ENCODE measurements around the gene ABCA3. TPM values are rescaled to one million over a fixed set of nuclear protein-coding genes. Genes with fewer than 3 reads are reported as not detected.

ABCA3 gene
- total and polyA plus RNA-seq, 12 donors, result 3.3 to 30.8 (median 21.6) TPM

DNA sequence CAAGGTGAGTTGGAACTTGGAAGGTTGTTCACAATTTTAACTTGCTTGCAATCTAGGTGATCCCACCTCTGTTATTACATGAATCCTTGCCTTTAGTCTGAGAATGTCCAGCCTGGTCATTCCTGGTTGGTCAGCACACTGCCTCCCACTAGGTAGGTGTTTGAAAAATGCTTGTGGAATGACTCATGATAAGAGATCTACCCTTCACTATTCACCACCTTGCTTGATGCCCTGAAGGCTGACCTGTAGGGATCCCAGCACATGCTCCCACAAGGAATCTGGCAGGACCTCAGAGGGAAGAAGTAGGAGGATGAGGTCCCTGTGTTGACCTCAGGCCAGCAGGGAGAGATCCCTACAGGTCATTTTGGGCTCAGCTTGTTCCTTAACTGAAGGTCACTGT is 30.2 kb upstream of the ABCA3 start:
- TF ChIP-seq POLR2A (IDR thresholded peaks at IDR 0.05), result no peak
- no peak for TF ChIP-seq CTCF (IDR thresholded peaks at IDR 0.05)
- peaks cover 8% of the 10 kb centered on the region in 2 donors for H3K4me1 ChIP-seq (replicated peaks in 1 of 2)
- no peaks in the 10 kb centered on the region for H3K27me3 ChIP-seq
- intact Hi-C loops (cut with DNase I), result no loop called here
- peak overlapping the region in 1 of 5 donors; percentile 45 for H3K27ac ChIP-seq
- H3K9me3 ChIP-seq (replicated peaks in 1 of 3), result no peaks in the 10 kb centered on the region
- H3K4me3 ChIP-seq, result no peak overlapping the region
- no peak for DNase-seq
- H3K36me3 ChIP-seq (replicated peaks in 1 of 2), result no peaks in the 10 kb centered on the region

DNA sequence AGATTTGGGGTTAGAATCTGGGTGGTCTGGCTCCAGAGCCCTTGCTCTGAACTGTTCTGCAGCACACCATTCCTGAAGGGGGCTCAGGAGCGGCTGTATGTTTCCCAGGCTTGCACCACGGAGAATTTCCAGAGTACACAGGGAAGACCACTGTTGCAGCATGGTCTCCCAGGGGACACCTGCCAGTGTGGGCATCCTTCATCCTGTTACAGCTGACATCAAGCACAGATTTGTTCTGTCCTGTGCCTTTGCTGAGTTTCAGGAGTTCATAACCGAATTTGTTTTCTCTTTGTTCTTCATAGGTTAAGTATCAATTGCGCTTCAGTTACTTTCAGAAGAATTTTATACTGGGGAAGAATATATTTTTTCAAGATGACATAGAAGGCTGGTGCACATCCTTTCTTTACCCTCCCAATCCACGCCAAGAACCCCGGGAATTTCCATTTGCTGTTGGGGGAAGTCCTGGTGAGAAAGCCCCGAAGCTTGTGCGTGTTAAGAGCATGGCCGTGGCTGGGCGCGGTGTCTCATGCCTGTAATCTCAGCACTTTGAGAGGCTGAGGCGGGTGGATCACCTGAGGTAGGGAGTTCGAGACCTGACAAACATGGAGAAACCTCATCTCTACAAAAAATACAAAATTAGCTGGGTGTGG is 26.3 kb upstream of the ABCA3 start:
- intact Hi-C loops (cut with DNase I), result no loop called here
- no peak for DNase-seq
- no peaks in the 10 kb centered on the region for H3K36me3 ChIP-seq (replicated peaks in 1 of 2)
- 91 to 95% (median 93%) methylated on average over 13 of the region's 13 CpGs for WGBS, 4 donors
- H3K9me3 ChIP-seq (replicated peaks in 1 of 3), result no peaks in the 10 kb centered on the region
- H3K4me1 ChIP-seq (replicated peaks in 1 of 2), result peaks cover 25 to 29% of the 10 kb centered on the region in 2 donors
- H3K27ac ChIP-seq, result peak overlapping the region in 2 of 5 donors; percentile 55 to 71
- TF ChIP-seq POLR2A (IDR thresholded peaks at IDR 0.05) (no peak), CTCF (IDR thresholded peaks at IDR 0.05) (no peak)
- no peak overlapping the region for H3K4me3 ChIP-seq
- H3K27me3 ChIP-seq, result no peaks in the 10 kb centered on the region

- WGBS, 4 donors, result 27 to 42% (median 32%) methylated on average over 11 of the region's 11 CpGs
- Histone ChIP-seq H3K27me3 (no peaks in the 10 kb centered on the region), H3K27ac (peak overlapping the region; percentile 20 to 82 (median 64)), H3K36me3 (replicated peaks in 1 of 2) (no peaks in the 10 kb centered on the region), H3K4me3 (peak overlapping the region in 2 of 4 donors; percentile 11 to 31), H3K4me1 (replicated peaks in 1 of 2) (peaks cover 25 to 29% of the 10 kb centered on the region in 2 donors), H3K9me3 (replicated peaks in 1 of 3) (no peaks in the 10 kb centered on the region)
- TF ChIP-seq POLR2A (IDR thresholded peaks at IDR 0.05), result peak in 1 of 2 donors; percentile 56
- TF ChIP-seq CTCF (IDR thresholded peaks at IDR 0.05), result no peak
- peak in 6 of 7 donors; percentile 58 to 74 (median 71) for DNase-seq
- intact Hi-C loops (cut with DNase I), result no loop called here
Measured at GRCh38 chr16:2365397-2366294, 25.1 kb upstream of the ABCA3 start.

DNA sequence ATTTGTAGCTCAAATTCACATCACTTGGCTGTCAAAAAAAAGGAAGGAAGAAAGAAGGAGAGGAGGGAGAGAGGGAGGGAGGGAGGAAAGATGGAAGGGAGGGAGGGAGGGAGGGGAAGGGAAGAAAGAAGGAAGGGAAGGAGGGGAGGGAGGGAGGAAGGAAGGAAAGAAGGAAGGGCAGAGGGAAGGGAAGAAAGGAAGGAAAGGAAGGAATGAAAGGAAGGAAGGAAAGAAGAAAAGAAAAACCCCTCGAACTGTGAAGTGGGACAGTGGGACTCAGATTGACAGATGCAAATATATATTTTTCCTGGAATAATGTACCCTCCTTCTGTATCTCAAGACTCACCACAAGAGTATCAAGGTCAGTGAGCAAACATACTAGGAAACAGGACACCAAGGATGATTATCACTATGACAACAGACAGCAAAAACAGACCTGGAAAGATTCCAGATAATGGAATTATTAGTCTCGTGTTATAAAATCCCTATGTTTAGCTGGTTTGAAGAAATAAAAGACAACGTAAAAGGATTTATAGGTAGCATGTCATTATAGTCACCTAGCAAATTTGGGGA is 24.2 kb upstream of the ABCA3 start:
- Histone ChIP-seq H3K4me1 (replicated peaks in 1 of 2) (peaks cover 25 to 29% of the 10 kb centered on the region in 2 donors), H3K36me3 (replicated peaks in 1 of 2) (no peaks in the 10 kb centered on the region), H3K4me3 (peak overlapping the region in 1 of 4 donors; percentile 31), H3K9me3 (replicated peaks in 1 of 3) (no peaks in the 10 kb centered on the region), H3K27ac (peak overlapping the region in 4 of 5 donors; percentile 55 to 82 (median 64)), H3K27me3 (no peaks in the 10 kb centered on the region)
- no peak for DNase-seq
- intact Hi-C loops (cut with DNase I), result no loop called here
- TF ChIP-seq CTCF (IDR thresholded peaks at IDR 0.05), result peak in 2 of 6 experiments; percentile 12 to 17
- TF ChIP-seq POLR2A (IDR thresholded peaks at IDR 0.05), result no peak
- WGBS, 4 donors, result 4 to 13% (median 8%) methylated on average over 3 of the region's 3 CpGs

All from adrenal gland (tissue), 12 donors.